ENCODE results near the gene CACNA1B. TPM values are rescaled to one million over a fixed set of nuclear protein-coding genes. Genes with fewer than 3 reads are reported as not detected.

The CACNA1B gene
- polyA plus RNA-seq, 2 of the 4 experiments (the other 2 are of a cell fraction): 0.03 to 0.06 TPM

GRCh38 chr9:137955224-137955570, 77.6 kb downstream of the CACNA1B start:
- Histone ChIP-seq H3K27ac (no peak overlapping the region), H3K4me3 (no peak overlapping the region), H3K9me3 (no peaks in the 10 kb centered on the region), H3K4me2 (no peak overlapping the region), H3K4me1 (no peaks in the 10 kb centered on the region)
- ChIA-PET CTCF (interaction anchor here (0.5 to 1.0 kb wide), 2 partner anchors 244 to 276 kb away, joined by 3 read pairs; no protein-coding TSS in a partner anchor), POLR2A (no interaction called here)
- TF ChIP-seq EP300 (IDR thresholded peaks at IDR 0.05) (no peak), NR3C1 (IDR thresholded peaks at IDR 0.05) (no peak), PHF8 (IDR thresholded peaks at IDR 0.05; ENCODE audit: borderline replicate concordance, low read depth) (no peak), HDAC2 (IDR thresholded peaks at IDR 0.05) (no peak), TFCP2L1 (CRISPR knock-in tag; IDR thresholded peaks at IDR 0.05) (no peak), POLR2A (IDR thresholded peaks at IDR 0.05; ENCODE audit: low read length) (no peak), RARB (CRISPR knock-in tag; IDR thresholded peaks at IDR 0.05) (no peak), MYC (IDR thresholded peaks at IDR 0.05; ENCODE audit: borderline replicate concordance, low read length) (no peak), MAZ (IDR thresholded peaks at IDR 0.05; ENCODE audit: borderline replicate concordance, low read depth, low read length) (no peak)
- TF ChIP-seq, protein P1, sequence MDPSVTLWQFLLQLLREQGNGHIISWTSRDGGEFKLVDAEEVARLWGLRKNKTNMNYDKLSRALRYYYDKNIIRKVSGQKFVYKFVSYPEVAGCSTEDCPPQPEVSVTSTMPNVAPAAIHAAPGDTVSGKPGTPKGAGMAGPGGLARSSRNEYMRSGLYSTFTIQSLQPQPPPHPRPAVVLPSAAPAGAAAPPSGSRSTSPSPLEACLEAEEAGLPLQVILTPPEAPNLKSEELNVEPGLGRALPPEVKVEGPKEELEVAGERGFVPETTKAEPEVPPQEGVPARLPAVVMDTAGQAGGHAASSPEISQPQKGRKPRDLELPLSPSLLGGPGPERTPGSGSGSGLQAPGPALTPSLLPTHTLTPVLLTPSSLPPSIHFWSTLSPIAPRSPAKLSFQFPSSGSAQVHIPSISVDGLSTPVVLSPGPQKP (IDR thresholded peaks at IDR 0.05; ENCODE audit: low read depth, low read length): no peak
- DNase-seq (ENCODE audit: low read depth in 1 of 2, low spot score in 1 of 2) (no peak), ATAC-seq (peak in 1 of 2 experiments; percentile 8; a peak in 1 of 6 replicates), FAIRE-seq (no peak)
- whole genome bisulfite sequencing (ENCODE audit: missing lambda C conversion rate): 10% methylated on average over 4 of the region's 5 CpGs

DNA sequence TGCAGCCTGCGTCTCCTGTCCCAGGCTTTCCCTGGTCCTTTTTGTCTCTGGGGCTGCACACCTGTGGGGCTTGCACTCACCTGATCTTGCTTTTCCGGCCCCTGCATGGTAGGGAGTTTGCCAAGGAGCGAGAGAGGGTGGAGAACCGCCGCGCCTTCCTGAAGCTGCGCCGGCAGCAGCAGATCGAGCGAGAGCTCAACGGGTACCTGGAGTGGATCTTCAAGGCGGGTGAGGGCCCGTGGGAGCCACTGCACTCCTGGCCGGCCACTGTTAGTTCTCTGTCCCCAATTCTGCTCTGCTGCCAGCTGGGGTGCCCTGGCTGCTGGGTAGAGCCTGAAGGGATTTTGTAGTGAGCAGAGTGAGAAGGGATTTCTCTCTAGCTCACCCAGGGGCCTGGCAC, 78.0 kb downstream of the CACNA1B start:
- ChIA-PET POLR2A (interaction anchor here (0.5 kb wide), 1 partner anchor 84 kb away, joined by 3 read pairs; no protein-coding TSS in a partner anchor), CTCF (no interaction called here)
- FAIRE-seq (no peak), DNase-seq (ENCODE audit: low read depth in 1 of 2, low spot score in 1 of 2) (no peak), ATAC-seq (no peak)
- H3K4me3 ChIP-seq: no peak overlapping the region
- no peak for TF ChIP-seq CBX8 (IDR thresholded peaks at IDR 0.05)
- TF ChIP-seq HOXB13 (CRISPR knock-in tag; IDR thresholded peaks at IDR 0.05; ENCODE audit: low read depth): no peak
- TF ChIP-seq RARB (CRISPR knock-in tag; IDR thresholded peaks at IDR 0.05): no peak
- no peak for TF ChIP-seq TFCP2L1 (CRISPR knock-in tag; IDR thresholded peaks at IDR 0.05)
- no peak for TF ChIP-seq SREBF2 (IDR thresholded peaks at IDR 0.05)
- no peak for TF ChIP-seq POLR2A (IDR thresholded peaks at IDR 0.05; ENCODE audit: low read length)
- TF ChIP-seq ZNF302 (CRISPR knock-in tag; IDR thresholded peaks at IDR 0.05): no peak
- TF ChIP-seq, protein P2, sequence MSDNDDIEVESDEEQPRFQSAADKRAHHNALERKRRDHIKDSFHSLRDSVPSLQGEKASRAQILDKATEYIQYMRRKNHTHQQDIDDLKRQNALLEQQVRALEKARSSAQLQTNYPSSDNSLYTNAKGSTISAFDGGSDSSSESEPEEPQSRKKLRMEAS (IDR thresholded peaks at IDR 0.05): no peak
- TF ChIP-seq GATA3 (IDR thresholded peaks at IDR 0.05; ENCODE audit: borderline replicate concordance): no peak
- TF ChIP-seq E2F6 (IDR thresholded peaks at IDR 0.05; ENCODE audit: borderline replicate concordance, low read depth): no peak
- no peak for TF ChIP-seq MAFK (IDR thresholded peaks at IDR 0.05; ENCODE audit: partially characterized antibody)
- no peak for TF ChIP-seq NFE2L2 (conservative IDR thresholded peaks at IDR 0.05; ENCODE audit: low read length)
- no peak for TF ChIP-seq MAZ (IDR thresholded peaks at IDR 0.05; ENCODE audit: borderline replicate concordance, low read depth, low read length)
- no peak for TF ChIP-seq TP53 (CRISPR knock-in tag; IDR thresholded peaks at IDR 0.05)
- no peak for TF ChIP-seq HDAC2 (IDR thresholded peaks at IDR 0.05)
- no peak for TF ChIP-seq ZFP36 (IDR thresholded peaks at IDR 0.05; ENCODE audit: borderline replicate concordance, partially characterized antibody)
- no peaks in the 10 kb centered on the region for H3K4me1 ChIP-seq
- no peaks in the 10 kb centered on the region for H3K9me3 ChIP-seq
- 78% methylated on average over 13 of the region's 14 CpGs for WGBS (ENCODE audit: missing lambda C conversion rate)
- no peak overlapping the region for H3K27ac ChIP-seq
- H3K4me2 ChIP-seq: no peak overlapping the region

- ChIA-PET POLR2A (interaction anchor here (0.5 kb wide), 1 partner anchor 85 kb away, joined by 3 read pairs; no protein-coding TSS in a partner anchor), CTCF (no interaction called here)
- FAIRE-seq: no peak
- no peak overlapping the region for H3K27ac ChIP-seq
- ATAC-seq: no peak
- H3K4me2 ChIP-seq: no peak overlapping the region
- H3K4me3 ChIP-seq: no peak overlapping the region
- 62% methylated on average over 9 of the region's 9 CpGs for WGBS (ENCODE audit: missing lambda C conversion rate)
- TF ChIP-seq, protein P3, sequence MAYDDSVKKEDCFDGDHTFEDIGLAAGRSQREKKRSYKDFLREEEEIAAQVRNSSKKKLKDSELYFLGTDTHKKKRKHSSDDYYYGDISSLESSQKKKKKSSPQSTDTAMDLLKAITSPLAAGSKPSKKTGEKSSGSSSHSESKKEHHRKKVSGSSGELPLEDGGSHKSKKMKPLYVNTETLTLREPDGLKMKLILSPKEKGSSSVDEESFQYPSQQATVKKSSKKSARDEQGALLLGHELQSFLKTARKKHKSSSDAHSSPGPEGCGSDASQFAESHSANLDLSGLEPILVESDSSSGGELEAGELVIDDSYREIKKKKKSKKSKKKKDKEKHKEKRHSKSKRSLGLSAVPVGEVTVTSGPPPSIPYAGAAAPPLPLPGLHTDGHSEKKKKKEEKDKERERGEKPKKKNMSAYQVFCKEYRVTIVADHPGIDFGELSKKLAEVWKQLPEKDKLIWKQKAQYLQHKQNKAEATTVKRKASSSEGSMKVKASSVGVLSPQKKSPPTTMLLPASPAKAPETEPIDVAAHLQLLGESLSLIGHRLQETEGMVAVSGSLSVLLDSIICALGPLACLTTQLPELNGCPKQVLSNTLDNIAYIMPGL (CRISPR knock-in tag; IDR thresholded peaks at IDR 0.05; ENCODE audit: borderline replicate concordance): no peak
- no peak for TF ChIP-seq CHD2 (IDR thresholded peaks at IDR 0.05; ENCODE audit: low read length, partially characterized antibody)
- TF ChIP-seq EHMT2 (IDR thresholded peaks at IDR 0.05; ENCODE audit: low read depth): no peak
- TF ChIP-seq HEYL (CRISPR knock-in tag; IDR thresholded peaks at IDR 0.05): no peak
- TF ChIP-seq SMC3 (IDR thresholded peaks at IDR 0.05): no peak
- TF ChIP-seq, protein P4, sequence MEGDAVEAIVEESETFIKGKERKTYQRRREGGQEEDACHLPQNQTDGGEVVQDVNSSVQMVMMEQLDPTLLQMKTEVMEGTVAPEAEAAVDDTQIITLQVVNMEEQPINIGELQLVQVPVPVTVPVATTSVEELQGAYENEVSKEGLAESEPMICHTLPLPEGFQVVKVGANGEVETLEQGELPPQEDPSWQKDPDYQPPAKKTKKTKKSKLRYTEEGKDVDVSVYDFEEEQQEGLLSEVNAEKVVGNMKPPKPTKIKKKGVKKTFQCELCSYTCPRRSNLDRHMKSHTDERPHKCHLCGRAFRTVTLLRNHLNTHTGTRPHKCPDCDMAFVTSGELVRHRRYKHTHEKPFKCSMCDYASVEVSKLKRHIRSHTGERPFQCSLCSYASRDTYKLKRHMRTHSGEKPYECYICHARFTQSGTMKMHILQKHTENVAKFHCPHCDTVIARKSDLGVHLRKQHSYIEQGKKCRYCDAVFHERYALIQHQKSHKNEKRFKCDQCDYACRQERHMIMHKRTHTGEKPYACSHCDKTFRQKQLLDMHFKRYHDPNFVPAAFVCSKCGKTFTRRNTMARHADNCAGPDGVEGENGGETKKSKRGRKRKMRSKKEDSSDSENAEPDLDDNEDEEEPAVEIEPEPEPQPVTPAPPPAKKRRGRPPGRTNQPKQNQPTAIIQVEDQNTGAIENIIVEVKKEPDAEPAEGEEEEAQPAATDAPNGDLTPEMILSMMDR (IDR thresholded peaks at IDR 0.05): no peak
- no peaks in the 10 kb centered on the region for H3K9me3 ChIP-seq
- no peaks in the 10 kb centered on the region for H3K4me1 ChIP-seq
- no peak for DNase-seq (ENCODE audit: low read depth in 1 of 2, low spot score in 1 of 2)
Observed at GRCh38 chr9:137956039-137956438, 78.5 kb downstream of the CACNA1B start.
